Activated CD4-positive, alpha-beta T cell treated with anti-CD3 and anti-CD28 coated beads, Interleukin-2, amount 50 U/mL, for 16 hours (primary cell): ENCODE results near the gene NFU1.
"Not testable (repeated sequence)": the region's sequence is repeated elsewhere in the genome, so short reads cannot be mapped to it uniquely, and the experiment has no call there.

Experiments
- DNase-seq: peaks from one replicate; pipeline ENCODE4 v3.0.0-alpha.2; 2020

Gene NFU1

GRCh38 chr2:69449906-69450305, 12.7 kb upstream of the NFU1 start:
- no peak for DNase-seq

GRCh38 chr2:69443673-69444072, 6.4 kb upstream of the NFU1 start:
- not testable (repeated sequence) for DNase-seq

DNA sequence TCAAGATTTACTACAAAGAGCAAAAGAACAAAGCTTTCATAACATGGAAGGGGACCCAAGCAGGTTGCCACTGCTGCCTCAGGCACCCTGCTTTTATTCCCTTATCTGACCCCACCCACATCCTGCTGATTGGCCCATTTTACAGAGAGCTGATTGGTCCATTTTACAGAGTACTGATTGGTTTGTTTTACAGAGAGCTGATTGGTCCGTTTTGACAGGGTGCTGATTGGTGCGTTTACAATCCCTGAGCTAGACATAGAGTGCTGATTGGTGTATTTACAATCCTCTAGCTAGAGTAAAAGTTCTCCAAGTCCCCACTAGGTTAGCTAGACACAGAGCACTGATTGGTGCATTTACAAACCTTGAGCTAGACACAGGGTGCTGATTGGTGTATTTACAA, 2.3 kb upstream of the NFU1 start:
- not testable (repeated sequence) for DNase-seq

DNA sequence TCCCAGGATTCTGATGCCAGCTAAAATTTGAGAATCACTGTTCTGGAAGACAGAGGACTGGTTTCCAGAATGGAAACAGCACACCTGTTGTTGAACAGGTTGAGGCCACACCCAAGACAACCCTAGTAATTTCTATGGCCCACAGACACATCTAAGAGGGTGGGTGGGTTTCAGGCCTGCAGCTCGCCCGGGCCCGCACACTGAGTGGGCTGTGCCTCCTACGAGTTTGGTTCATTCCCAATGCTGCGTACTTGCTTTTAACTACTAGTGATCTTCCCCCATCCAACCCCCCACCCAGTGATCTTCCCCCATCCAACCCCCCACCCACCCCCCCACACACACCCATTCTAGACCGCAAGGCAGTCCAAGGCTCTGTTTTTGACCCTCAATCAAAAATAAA, 1.3 kb upstream of the NFU1 start:
- DNase-seq = no peak

DNA sequence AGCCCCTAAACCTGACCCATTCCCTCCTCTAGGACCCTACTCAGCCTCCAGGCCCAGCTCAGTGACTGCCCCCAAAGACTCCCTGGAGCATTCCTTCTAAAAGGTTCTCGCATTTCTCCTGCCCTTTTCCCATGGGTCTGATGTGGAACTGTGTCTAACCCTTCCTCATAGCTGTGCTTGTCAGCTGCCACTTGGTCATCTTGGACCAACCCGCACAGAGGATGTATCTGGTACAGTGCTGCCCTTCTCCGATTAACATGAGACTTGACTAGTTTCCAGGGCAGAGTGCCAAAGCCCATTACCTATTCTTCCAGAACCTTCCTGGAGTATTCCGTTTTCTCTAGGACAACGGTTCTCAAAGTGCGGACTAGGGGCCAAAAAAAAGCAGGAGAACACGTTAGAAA, 518 bp upstream of the NFU1 start:
- DNase-seq = no peak

- DNase-seq = no peak
Measured at GRCh38 chr2:69436596-69436937, 668 bp downstream of the NFU1 start.

DNA sequence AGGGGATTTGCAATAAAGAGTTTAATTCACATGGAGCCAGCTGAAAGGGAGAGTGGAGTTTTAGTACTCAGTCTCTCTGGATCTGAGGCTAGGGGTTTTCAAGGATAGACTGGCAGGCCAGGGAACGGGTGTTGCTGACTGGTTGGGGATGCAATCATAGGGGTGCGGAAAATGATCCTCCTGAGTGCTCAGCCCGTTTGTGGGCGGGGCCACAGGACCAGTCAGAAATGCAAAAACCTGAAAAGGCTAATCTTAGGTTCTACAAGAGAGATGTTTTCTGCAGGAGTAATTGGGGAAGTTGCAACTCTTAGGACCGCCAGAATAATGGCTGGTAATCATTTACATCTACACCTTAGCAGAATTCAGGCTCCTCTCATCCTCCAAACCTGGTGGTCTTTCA, 2.5 kb downstream of the NFU1 start:
- no peak for DNase-seq

- no peak for DNase-seq
Measured at GRCh38 chr2:69429491-69430183, 7.6 kb downstream of the NFU1 start.

GRCh38 chr2:69428981-69429380, 8.3 kb downstream of the NFU1 start:
- no peak for DNase-seq

DNA sequence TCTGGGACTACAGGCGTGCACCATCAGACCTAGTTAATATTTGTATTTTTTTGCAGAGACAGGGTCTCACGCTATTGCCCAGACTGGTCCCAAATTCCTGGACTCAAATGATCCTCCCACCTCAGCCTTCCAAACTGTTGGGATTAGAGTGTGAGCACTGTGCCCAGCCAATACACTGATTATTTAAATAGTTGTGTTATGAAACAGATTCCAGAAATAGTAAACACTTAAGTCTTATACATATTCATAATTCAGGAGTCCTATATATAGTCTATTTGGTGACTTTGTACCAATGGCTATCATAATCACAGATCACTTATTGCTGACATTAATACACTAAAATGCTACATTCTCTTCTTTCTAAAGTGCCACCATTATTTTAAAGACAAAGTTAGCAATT, 12.8 kb downstream of the NFU1 start:
- no peak for DNase-seq

DNA sequence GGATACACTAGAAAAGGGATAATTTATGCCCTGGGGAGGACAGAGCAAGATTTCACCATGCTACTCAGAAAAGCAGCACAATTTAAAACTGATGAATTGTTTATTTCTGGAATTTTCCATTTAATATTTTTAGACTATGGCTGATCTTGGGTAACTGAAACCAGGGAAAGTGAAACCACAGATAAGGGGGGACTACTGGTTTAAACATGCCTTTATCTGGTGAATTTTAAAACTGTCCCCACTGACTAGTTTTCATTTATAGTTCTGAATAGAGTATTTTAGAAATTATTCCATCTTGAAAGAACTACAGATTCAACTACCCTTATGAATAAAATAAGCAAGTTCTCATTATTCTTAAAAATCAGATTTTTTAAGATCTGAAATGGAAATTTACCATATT, 15.0 kb downstream of the NFU1 start:
- DNase-seq = no peak

- DNase-seq = not testable (repeated sequence)
Measured at GRCh38 chr2:69419111-69419510, 18.1 kb downstream of the NFU1 start.

GRCh38 chr2:69416147-69416546, 21.1 kb downstream of the NFU1 start:
- no peak for DNase-seq

DNA sequence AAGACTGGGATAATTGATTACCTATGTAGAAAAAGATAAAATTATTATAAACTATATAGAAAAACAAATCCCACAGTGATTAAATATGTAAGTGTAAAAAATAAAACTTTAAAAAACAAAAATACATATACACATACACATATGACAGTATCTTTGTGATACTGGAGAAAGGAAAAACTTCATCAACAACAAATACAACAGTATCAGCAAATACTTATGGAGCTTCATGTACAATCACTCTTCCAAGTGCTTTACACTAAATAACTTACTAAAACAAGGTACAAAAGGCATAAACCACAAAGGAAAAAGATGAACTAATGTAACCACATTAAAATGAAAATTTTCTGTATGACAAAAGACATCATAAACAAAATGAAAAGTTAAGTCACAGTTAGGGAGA, 26.1 kb downstream of the NFU1 start:
- no peak for DNase-seq

DNA sequence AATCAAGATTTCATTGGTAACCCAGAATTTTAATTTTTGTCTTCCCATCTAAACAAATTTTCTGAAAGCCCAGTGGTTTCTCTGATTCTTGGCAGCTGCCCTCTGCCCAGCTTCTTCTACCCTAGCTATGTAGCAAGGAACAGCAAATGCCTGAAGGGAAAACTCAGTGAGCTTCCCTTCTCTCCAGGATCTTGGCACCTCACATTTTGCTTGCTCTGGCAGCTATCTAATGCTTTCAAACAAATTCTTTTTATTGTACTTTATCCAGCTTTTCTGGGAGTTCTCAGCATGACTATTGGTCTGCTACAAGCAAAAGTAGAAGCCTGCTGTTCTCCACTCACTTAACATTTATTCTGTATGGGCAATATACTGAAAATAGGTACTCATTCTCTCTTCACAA, 31.9 kb downstream of the NFU1 start:
- no peak for DNase-seq

GRCh38 chr2:69400121-69400520, 37.1 kb downstream of the NFU1 start:
- DNase-seq = no peak

DNA sequence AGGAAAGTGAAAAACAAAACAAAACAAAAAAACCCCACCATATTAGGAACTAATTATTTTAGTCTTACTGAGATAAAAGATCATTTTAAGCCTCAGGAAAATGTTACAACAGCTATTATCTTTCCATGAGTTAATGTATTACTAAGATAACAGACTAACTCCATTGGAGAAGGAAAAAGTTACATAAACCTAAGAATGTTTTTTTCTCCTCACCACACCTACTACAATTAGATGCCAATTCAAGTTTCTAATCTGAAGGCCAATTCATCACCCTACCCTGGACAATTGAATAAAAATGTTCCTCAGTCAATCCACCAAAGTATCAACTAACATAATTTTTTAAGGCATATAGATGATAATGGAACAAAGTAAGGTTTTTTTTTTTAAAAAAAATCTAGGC, 40.0 kb downstream of the NFU1 start:
- DNase-seq = no peak

- no peak for DNase-seq
Measured at GRCh38 chr2:69395866-69396265, 41.4 kb downstream of the NFU1 start.

GRCh38 chr2:69393963-69394362, 43.3 kb downstream of the NFU1 start:
- DNase-seq = no peak

DNA sequence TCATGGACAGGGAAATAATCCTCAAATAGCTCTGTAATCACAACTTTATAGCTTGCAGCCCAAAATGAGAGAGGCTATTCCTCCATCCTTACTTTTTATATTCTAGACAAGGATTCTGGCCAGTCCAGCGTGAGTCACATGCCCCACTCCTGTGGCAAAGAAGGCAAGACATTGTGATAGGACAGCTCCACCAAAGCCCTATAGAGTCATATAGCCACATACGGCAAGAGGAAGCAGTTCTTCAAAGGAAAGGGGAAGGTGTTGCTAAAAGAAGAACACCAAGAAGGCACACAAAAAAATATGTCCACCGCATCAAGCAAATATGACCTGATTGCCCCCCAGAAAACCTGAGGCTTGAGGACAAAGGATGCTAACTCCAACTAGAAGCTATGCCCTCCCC, 46.8 kb downstream of the NFU1 start:
- no peak for DNase-seq

DNA sequence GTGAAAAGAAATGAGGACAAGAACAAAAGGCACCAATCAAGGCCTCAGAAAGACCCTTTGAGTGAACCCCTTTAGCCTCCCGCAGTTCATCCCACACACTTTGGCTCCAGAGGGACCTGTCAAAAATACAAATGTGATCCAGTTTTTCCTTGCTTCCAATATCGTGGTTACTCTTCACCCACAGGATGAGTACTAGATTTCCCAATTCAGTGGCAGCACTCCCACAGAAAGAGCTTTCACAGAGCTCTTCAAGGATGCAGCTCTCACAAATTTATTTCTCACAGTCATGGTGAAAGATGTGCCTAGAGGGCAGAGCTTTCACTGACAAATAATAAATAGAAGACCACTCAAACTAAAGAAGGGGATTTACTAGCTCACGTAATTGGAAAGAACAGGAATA, 47.2 kb downstream of the NFU1 start:
- no peak for DNase-seq

GRCh38 chr2:69389271-69389670, 48.0 kb downstream of the NFU1 start:
- no peak for DNase-seq

DNA sequence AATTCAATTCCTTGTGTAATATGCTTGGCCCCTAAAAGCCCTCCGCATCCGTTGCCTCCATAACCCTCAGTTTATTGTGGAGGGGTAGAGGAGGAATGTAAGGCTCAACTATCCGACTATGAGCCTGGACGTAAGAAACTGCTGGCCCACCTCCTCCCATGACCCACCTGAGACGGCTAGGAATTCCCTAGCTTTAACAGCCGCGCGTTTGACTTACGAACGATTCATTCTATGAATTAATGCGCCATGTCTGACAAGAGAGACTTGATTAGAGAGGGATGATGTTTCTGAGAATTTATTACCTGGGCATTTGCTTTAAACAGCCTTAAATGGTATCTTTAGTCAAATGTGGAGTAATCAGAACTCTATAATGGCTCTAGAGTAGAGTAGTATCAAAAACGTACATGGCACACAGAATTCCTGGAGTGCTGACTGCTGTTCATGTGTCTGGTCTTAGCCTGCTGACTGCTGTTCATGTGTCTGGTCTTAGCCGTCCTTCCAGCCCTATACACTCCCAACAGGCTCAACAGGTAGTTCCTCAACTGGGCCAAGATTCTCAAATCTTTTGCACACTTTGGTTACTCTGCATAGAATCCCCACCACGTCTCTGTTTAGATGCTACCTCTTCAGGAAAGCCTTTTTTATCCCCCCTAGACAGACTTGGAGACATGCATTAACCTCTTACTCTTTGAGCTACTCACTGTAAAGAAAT, 49.3 kb downstream of the NFU1 start:
- no peak for DNase-seq

DNA sequence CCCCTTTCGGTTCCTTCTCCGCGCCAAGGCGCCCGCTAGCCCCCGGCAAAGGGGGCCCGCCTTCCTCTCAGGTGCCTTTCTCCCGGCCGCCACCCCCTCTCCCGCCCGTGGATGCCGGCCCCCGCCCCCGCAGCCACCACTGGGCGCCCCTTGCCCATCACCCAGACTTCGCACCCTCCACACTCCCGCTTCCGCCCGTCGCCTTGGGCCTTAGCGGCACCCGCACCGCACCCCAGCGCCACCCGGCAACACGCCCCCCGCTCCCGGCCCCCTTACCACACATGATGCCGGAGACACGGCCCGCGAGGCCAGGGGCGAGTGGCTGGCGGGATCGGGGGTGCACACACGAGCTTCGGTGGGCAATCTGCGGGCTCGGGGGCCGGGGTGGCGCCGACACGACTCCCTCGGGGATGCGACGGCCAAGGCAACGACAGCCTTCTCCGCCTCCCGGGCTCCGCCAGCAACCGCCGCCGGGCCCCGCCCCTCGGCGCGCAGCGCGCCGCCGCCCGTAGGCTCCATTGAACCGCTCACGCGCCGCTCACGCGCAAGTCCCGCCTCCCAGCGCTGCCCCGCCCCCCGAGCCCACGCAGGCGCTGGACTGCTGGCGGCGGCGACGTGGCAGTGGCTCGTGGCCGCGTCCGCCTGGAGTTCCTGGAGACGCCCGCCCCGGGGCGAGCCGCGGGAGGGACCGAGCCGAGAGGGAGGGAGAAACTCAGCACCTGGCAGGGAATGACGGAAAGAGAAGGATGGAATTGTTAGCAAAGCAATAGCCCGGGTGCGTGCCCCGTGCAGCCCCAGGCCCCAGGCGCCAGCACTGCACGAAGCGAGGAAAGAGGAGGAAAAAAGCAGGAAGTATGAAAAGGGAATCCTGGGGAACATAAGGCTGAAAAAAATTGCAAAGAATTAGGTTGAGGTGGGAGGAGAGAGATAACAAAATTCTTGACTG, 50.2 kb downstream of the NFU1 start, which contains the start of gene GFPT1:
Gene GFPT1, minus strand, starts transcription at position 439 of the 946 bp plus-strand sequence. Its CDS starts 156 bp downstream, at position 283.
- peak; percentile 94 for DNase-seq
